K562 (cell line): ENCODE measurements around the gene SLIT1. TPM values are rescaled to one million over a fixed set of nuclear protein-coding genes. Genes with fewer than 3 reads are reported as not detected.

Source experiments
- ATF6 ChIP-seq: sonication (generic); formaldehyde crosslinking; IDR thresholded peaks from 2 replicates; pipeline ENCODE4 v1.4.0; 2020; ENCODE audit warnings: mild to moderate bottlenecking, missing genetic modification reagents
- HNRNPLL ChIP-seq: fragments of 200-400 bp; formaldehyde crosslinking; IDR thresholded peaks from 2 replicates; pipeline ENCODE4 v1.6.1; 2017; ENCODE audit warnings: low read length, low read depth, mild to moderate bottlenecking; ENCODE audit not compliant: poor library complexity, severe bottlenecking
- SRSF7 ChIP-seq: fragments of 200-400 bp; formaldehyde crosslinking; optimal IDR thresholded peaks from 2 replicates; pipeline ENCODE3; 2017; ENCODE audit warnings: mild to moderate bottlenecking, low read depth, low read length
- ZNF316 ChIP-seq: fragments of 450-650 bp; IDR thresholded peaks from 2 replicates; pipeline ENCODE4 v1.6.1; 2016
- ZNF583 ChIP-seq: fragments of 250-450 bp; sonication (Bioruptor Pico); IDR thresholded peaks from 2 replicates; pipeline ENCODE4 v1.4.0; 2020
- polyA plus RNA-seq, 8 experiments: library from polyadenylated mRNA; depleted of rRNA in 4 of 8; stranded (reverse) in 5 of 8; unstranded in 3 of 8; fragments of >200 nt; fragmentation: Nextera tagmentation in 2 of 8; fragmentation: Illumina TruSeq in 1 of 8; extraction: Ambion mirVana in 2 of 8; extraction: Trizol in 1 of 8; gene quantifications; 2 replicates each; pipeline versions ENCODE4 v1.2.1 to v1.2.3, GENCODE V29; 2011 to 2014; ENCODE audit warnings: inconsistent platforms in 1 of 8, missing spikeins in 1 of 8
- total RNA-seq, 7 experiments: library from RNA; depleted of rRNA in 6 of 7; stranded (reverse); fragments of >200 nt in 6 of 7; fragmentation: Illumina TruSeq in 2 of 7; extraction: Trizol in 2 of 7; gene quantifications; 2 replicates each; pipeline versions ENCODE4 v1.2.1 to v1.2.3, GENCODE V29; 2011 to 2021; ENCODE audit warnings: low replicate concordance in 1 of 7
- TF ChIP-seq, protein P1 (sequence below): fragments of 200-800 bp; sonication (Bioruptor generic); IDR thresholded peaks from 2 replicates; pipeline ENCODE4 v1.6.1; 2016; ENCODE audit warnings: missing genetic modification characterization, missing compliant biosample characterization

Gene SLIT1
- total and polyA plus RNA-seq, 9 of the 15 experiments (the other 6 are each of a cell fraction or from before 2014, with no cell fraction given): 0.01 to 0.11 (median 0.04) TPM; not detected in 3

DNA sequence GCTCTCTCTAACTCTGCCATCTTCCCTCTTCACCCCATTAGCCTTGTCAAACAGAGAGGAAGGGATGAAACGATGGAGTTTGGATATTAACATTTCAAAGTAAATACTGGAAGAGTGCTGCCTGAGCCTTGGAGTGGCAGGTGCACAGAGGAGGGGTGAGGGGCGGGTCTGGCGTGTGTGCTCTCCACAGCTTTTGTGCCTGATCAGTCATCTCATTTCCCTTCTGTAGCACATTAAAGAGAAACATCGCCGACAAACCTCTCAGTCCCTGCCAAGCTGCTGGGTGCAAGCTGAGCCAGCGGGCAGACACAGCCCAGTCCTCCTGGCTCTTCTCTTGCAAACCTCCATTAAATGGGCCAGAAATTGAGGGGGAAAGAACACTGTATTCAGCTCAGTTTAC lies 76.2 kb downstream of the SLIT1 start (continued):
- TF ChIP-seq SRSF7 (no peak), HNRNPLL (no peak), ZNF583 (CRISPR knock-in tag) (no peak), ATF6 (CRISPR knock-in tag) (no peak), ZNF316 (no peak)
- TF ChIP-seq, protein P1, sequence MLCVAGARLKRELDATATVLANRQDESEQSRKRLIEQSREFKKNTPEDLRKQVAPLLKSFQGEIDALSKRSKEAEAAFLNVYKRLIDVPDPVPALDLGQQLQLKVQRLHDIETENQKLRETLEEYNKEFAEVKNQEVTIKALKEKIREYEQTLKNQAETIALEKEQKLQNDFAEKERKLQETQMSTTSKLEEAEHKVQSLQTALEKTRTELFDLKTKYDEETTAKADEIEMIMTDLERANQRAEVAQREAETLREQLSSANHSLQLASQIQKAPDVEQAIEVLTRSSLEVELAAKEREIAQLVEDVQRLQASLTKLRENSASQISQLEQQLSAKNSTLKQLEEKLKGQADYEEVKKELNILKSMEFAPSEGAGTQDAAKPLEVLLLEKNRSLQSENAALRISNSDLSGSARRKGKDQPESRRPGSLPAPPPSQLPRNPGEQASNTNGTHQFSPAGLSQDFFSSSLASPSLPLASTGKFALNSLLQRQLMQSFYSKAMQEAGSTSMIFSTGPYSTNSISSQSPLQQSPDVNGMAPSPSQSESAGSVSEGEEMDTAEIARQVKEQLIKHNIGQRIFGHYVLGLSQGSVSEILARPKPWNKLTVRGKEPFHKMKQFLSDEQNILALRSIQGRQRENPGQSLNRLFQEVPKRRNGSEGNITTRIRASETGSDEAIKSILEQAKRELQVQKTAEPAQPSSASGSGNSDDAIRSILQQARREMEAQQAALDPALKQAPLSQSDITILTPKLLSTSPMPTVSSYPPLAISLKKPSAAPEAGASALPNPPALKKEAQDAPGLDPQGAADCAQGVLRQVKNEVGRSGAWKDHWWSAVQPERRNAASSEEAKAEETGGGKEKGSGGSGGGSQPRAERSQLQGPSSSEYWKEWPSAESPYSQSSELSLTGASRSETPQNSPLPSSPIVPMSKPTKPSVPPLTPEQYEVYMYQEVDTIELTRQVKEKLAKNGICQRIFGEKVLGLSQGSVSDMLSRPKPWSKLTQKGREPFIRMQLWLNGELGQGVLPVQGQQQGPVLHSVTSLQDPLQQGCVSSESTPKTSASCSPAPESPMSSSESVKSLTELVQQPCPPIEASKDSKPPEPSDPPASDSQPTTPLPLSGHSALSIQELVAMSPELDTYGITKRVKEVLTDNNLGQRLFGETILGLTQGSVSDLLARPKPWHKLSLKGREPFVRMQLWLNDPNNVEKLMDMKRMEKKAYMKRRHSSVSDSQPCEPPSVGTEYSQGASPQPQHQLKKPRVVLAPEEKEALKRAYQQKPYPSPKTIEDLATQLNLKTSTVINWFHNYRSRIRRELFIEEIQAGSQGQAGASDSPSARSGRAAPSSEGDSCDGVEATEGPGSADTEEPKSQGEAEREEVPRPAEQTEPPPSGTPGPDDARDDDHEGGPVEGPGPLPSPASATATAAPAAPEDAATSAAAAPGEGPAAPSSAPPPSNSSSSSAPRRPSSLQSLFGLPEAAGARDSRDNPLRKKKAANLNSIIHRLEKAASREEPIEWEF (CRISPR knock-in tag): no peak
